K562 (cell line): ENCODE data around the gene CDC27. TPM values are rescaled to one million over a fixed set of nuclear protein-coding genes. Genes with fewer than 3 reads are reported as not detected.

Experiments used
- CBX5 ChIP-seq: IDR thresholded peaks from 2 replicates; pipeline ENCODE4 v1.6.1; 2014; ENCODE audit warnings: low read depth, borderline replicate concordance
- DACH1 ChIP-seq: fragments of 450-650 bp; IDR thresholded peaks from 2 replicates; pipeline ENCODE4 v1.6.1; 2018; ENCODE audit not compliant: partially characterized antibody
- DNMT1 ChIP-seq: fragments of 450-650 bp; IDR thresholded peaks from 2 replicates; pipeline ENCODE4 v1.6.1; 2016; ENCODE audit warnings: antibody characterized with exemption, mild to moderate bottlenecking
- ELF2 ChIP-seq: fragments of 250-450 bp; sonication (Bioruptor Pico); IDR thresholded peaks from 2 replicates; pipeline ENCODE4 v1.5.0; 2021; ENCODE audit warnings: mild to moderate bottlenecking
- ELF4 ChIP-seq: fragments of 450-650 bp; formaldehyde crosslinking; IDR thresholded peaks from 2 replicates; pipeline ENCODE4 v1.4.0; 2022; ENCODE audit warnings: missing genetic modification characterization
- FOXA3 ChIP-seq, 2 experiments: fragments of 450-650 bp in 1 of 2; sonication (generic) in 1 of 2; formaldehyde crosslinking; IDR thresholded peaks in 1 of 2; conservative IDR thresholded peaks in 1 of 2; 2 replicates each; pipeline versions ENCODE4 v1.4.0 to v1.8.0; 2020 to 2022; ENCODE audit warnings: mild to moderate bottlenecking in 2 of 2, missing genetic modification reagents in 1 of 2
- HNRNPL ChIP-seq: fragments of 200-400 bp; formaldehyde crosslinking; IDR thresholded peaks from 2 replicates; pipeline ENCODE4 v1.6.1; 2017; ENCODE audit warnings: low read depth, mild to moderate bottlenecking, low read length
- PATZ1 ChIP-seq: fragments of 250-450 bp; sonication (Bioruptor Pico); IDR thresholded peaks from 2 replicates; pipeline ENCODE4 v1.5.0; 2020; ENCODE audit warnings: mild to moderate bottlenecking, borderline replicate concordance
- RNF2 ChIP-seq: sonication (generic); IDR thresholded peaks from 2 replicates; pipeline ENCODE4 v1.6.1; 2016
- SNAPC5 ChIP-seq: fragments of 250-450 bp; sonication (Bioruptor Pico); IDR thresholded peaks from 2 replicates; pipeline ENCODE4 v1.8.0; 2021; ENCODE audit warnings: moderate library complexity, mild to moderate bottlenecking, inconsistent platforms
- SRSF3 ChIP-seq: fragments of 200-400 bp; formaldehyde crosslinking; IDR thresholded peaks from 2 replicates; pipeline ENCODE4 v1.6.1; 2016; ENCODE audit warnings: mild to moderate bottlenecking, low read length, moderate library complexity; ENCODE audit not compliant: insufficient read depth
- ZBTB1 ChIP-seq: sonication (generic); formaldehyde crosslinking; IDR thresholded peaks from 2 replicates; pipeline ENCODE4 v1.8.1; 2023; ENCODE audit warnings: missing genetic modification reagents, low read depth, mild to moderate bottlenecking, borderline replicate concordance
- ZNF764 ChIP-seq: fragments of 250-450 bp; sonication (Bioruptor Pico); IDR thresholded peaks from 2 replicates; pipeline ENCODE4 v1.4.0; 2020; ENCODE audit warnings: low read depth, mild to moderate bottlenecking, moderate library complexity
- ZNF766 ChIP-seq: fragments of 200-800 bp; sonication (Bioruptor generic); conservative IDR thresholded peaks from 2 replicates; pipeline ENCODE4 v1.6.1; 2016; ENCODE audit warnings: missing genetic modification characterization, missing compliant biosample characterization
- polyA plus RNA-seq, 8 experiments: library from polyadenylated mRNA; depleted of rRNA in 4 of 8; stranded (reverse) in 5 of 8; unstranded in 3 of 8; fragments of >200 nt; fragmentation: Nextera tagmentation in 2 of 8; fragmentation: Illumina TruSeq in 1 of 8; extraction: Ambion mirVana in 2 of 8; extraction: Trizol in 1 of 8; gene quantifications; 2 replicates each; pipeline versions ENCODE4 v1.2.1 to v1.2.3, GENCODE V29; 2011 to 2014; ENCODE audit warnings: inconsistent platforms in 1 of 8, missing spikeins in 1 of 8
- total RNA-seq, 7 experiments: library from RNA; depleted of rRNA in 6 of 7; stranded (reverse); fragments of >200 nt in 6 of 7; fragmentation: Illumina TruSeq in 2 of 7; extraction: Trizol in 2 of 7; gene quantifications; 2 replicates each; pipeline versions ENCODE4 v1.2.1 to v1.2.3, GENCODE V29; 2011 to 2021; ENCODE audit warnings: low replicate concordance in 1 of 7
- TF ChIP-seq, protein P1 (sequence below): fragments of 250-450 bp; sonication (Bioruptor Pico); IDR thresholded peaks from 2 replicates; pipeline ENCODE4 v1.5.0; 2021; ENCODE audit warnings: mild to moderate bottlenecking, borderline replicate concordance

CDC27 gene
- total and polyA plus RNA-seq, 9 of the 15 experiments (the other 6 are each of a cell fraction or from before 2014, with no cell fraction given) = 28.6 to 155 (median 94.1) TPM

- TF ChIP-seq, protein P1, sequence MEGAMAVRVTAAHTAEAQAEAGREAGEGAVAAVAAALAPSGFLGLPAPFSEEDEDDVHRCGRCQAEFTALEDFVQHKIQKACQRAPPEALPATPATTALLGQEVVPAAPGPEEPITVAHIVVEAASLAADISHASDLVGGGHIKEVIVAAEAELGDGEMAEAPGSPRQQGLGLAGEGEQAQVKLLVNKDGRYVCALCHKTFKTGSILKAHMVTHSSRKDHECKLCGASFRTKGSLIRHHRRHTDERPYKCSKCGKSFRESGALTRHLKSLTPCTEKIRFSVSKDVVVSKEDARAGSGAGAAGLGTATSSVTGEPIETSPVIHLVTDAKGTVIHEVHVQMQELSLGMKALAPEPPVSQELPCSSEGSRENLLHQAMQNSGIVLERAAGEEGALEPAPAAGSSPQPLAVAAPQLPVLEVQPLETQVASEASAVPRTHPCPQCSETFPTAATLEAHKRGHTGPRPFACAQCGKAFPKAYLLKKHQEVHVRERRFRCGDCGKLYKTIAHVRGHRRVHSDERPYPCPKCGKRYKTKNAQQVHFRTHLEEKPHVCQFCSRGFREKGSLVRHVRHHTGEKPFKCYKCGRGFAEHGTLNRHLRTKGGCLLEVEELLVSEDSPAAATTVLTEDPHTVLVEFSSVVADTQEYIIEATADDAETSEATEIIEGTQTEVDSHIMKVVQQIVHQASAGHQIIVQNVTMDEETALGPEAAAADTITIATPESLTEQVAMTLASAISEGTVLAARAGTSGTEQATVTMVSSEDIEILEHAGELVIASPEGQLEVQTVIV (CRISPR knock-in tag) = no peak
- TF ChIP-seq CBX5 = 0 out of 2 replicates have a peak, but pooled peaks have one; percentile 31
- no peak for TF ChIP-seq ZNF766 (CRISPR knock-in tag)
- TF ChIP-seq RNF2 = 0 out of 2 replicates have a peak, but pooled peaks have one; percentile 10
- no peak for TF ChIP-seq ZNF764
- no peak for TF ChIP-seq SRSF3
- no peak for TF ChIP-seq DACH1
- no peak for TF ChIP-seq SNAPC5 (CRISPR knock-in tag)
- TF ChIP-seq ELF4 (CRISPR knock-in tag) = no peak
- TF ChIP-seq HNRNPL = no peak
- no peak for TF ChIP-seq PATZ1 (CRISPR knock-in tag)
- TF ChIP-seq DNMT1 = no peak
- peak; percentile 76; the same call in 1 of the 2 replicates for TF ChIP-seq ZBTB1 (CRISPR knock-in tag)
- TF ChIP-seq FOXA3 (CRISPR knock-in tag; conservative IDR thresholded peaks at IDR 0.05 in 1 of 2, IDR thresholded peaks at IDR 0.05 in 1 of 2) = peak in 1 of 2 experiments; percentile 29; a peak in 1 of 4 replicates
- TF ChIP-seq ELF2 = no peak
Measured at GRCh38 chr17:47188876-47189731, at the start of gene CDC27 (continued).
